GM18951 (cell line): Measurements from ENCODE around the gene C16orf89.

Experiments used
- POLR2A ChIP-seq: IDR thresholded peaks from 4 replicates; pipeline ENCODE4 v1.6.1; 2011; ENCODE audit warnings: mild to moderate bottlenecking; ENCODE audit not compliant: insufficient read length, insufficient read depth; ENCODE audit errors: extremely low read depth
- in situ Hi-C: fragments of 300-500 bp; cut with MboI; formaldehyde crosslinking; loops from one replicate; pipeline ENCODE4 v1.12.0; 2022; ENCODE audit warnings: low sequenced_read_pairs, mixed read lengths, inconsistent platforms; ENCODE audit not compliant: unreplicated experiment

C16orf89 gene

DNA sequence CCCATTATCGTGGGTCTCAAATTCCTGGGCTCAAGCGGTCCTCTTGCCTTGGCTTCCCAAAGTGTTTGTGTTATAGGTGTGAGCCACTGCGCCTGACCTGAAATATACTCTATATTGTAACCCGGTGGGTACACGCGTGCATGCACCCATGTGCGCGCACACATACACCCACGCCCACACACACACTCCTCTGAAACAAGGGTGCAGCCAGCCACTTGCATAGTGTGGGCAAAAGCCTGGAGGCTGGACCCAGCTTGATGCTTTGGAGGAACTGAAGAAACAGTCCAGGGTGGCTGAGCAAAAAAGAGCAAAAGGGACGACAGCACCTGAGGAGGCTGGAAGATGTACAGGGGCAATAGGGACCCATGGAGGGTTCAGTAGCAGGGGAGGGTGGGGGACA is 61.9 kb downstream of the C16orf89 start:
- no peak for TF ChIP-seq POLR2A
- in situ Hi-C loops: no loop called here

GRCh38 chr16:5003211-5003610 is 62.5 kb downstream of the C16orf89 start:
- in situ Hi-C loops: no loop called here
- TF ChIP-seq POLR2A: no peak

GRCh38 chr16:5002699-5003143 is 63.0 kb downstream of the C16orf89 start:
- in situ Hi-C loops: no loop called here
- no peak for TF ChIP-seq POLR2A

DNA sequence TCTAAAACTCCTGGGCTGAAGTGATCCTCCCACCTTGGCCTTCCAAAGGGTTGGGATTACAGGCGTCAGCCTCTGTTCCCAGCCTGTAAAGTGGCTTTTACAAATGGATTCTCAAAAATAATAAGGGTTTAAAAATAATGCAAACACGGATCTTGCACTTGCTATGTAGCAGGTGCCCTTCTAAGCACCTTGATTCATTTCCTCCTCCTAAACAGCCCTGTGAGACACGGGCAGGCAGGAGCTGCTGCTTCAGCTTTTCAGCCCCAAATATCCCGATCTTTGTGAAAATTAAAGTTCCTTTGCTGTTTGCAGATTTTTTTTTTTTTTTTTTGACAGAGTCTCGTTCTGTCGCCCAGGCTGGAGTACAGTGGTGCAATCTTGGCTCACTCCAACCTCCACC is 63.8 kb downstream of the C16orf89 start:
- TF ChIP-seq POLR2A: no peak

GRCh38 chr16:5001571-5001970 is 64.2 kb downstream of the C16orf89 start:
- no peak for TF ChIP-seq POLR2A
- in situ Hi-C loops: no loop called here

More for the DNA sequence above, 63.8 kb downstream of the C16orf89 start:
- in situ Hi-C loops: no loop called here

- in situ Hi-C loops: no loop called here
- TF ChIP-seq POLR2A: no peak
These were observed 65.2 kb downstream of the C16orf89 start for GRCh38 chr16:5000573-5001001.

- TF ChIP-seq POLR2A: no peak
- in situ Hi-C loops: no loop called here
These were observed 70.9 kb downstream of the C16orf89 start for GRCh38 chr16:4994719-4995434.
